ENCODE measurements around the gene HEXA. TPM values are rescaled to one million over a fixed set of nuclear protein-coding genes. Genes with fewer than 3 reads are reported as not detected.

The HEXA gene
- total and polyA plus RNA-seq, 2 of the 8 experiments (the other 6 are each of a cell fraction or from before 2014, with no cell fraction given) = 52.5 to 73.7 TPM

DNA sequence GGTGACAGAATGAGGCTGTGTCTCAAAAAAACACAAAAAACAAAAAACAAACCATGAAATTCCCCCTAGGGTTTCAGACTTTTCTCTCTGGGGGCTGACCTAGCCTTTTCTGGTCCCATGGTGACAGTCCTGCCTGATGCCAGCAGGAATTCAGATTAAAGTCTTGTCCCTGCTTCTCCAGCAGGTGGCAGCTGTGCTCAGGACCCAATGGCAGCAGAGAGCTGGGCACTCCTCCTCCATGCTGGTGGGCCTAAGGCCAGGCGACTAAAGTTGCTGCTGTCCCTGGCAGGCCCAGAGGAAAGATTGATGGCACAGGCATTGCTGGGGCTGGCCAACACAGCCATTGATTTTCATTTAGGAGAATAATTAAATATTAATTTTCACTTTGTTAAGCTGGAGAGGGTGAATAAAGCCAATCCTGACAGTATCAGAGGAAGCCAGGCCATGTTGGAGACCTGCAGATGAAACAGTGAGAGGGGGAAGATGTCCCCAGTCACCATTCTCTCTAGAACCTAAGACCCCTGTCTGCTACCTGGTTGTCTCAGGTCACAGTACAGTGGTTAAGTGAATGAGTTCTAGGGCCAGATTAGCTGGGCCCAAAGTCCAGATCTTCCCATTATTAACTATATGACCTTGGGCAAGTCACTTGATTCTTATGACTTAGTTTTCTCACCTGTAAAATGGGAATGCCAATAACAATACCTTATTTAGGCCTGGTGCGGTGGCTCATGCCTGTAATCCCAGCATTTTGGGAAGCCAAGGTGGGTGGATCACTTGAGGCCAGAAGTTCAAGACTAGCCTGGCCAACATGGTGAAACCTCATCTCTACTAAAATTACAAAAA is 63.0 kb downstream of the HEXA start (continued):
- no peak for TF ChIP-seq POU5F1 (IDR thresholded peaks at IDR 0.05; ENCODE audit: low read depth, low read length)
- no peak for TF ChIP-seq EZH2 (IDR thresholded peaks at IDR 0.05; ENCODE audit: low read depth, low read length, severe bottlenecking)
- TF ChIP-seq CBX8 (IDR thresholded peaks at IDR 0.05; ENCODE audit: borderline replicate concordance, low read depth, low read length) = no peak
- no peak for TF ChIP-seq CREB1 (IDR thresholded peaks at IDR 0.05)
- no peak for TF ChIP-seq JUND (IDR thresholded peaks at IDR 0.05; ENCODE audit: low read length)
- TF ChIP-seq POLR2A (IDR thresholded peaks at IDR 0.05; ENCODE audit: control extremely low read depth in 1 of 2, low read depth in 2 of 2, low read length in 2 of 2) = no peak
- TF ChIP-seq SP4 (IDR thresholded peaks at IDR 0.05; ENCODE audit: low read length) = no peak
- peak; percentile 91 to 92 (median 91) for TF ChIP-seq CTCF (IDR thresholded peaks at IDR 0.05; ENCODE audit: control extremely low read depth in 1 of 3, insufficient read depth in 1 of 3, low read depth in 1 of 3, low read length in 3 of 3)
- TF ChIP-seq RNF2 (IDR thresholded peaks at IDR 0.05; ENCODE audit: borderline replicate concordance, low read depth, low read length, missing control alignments, poor library complexity, severe bottlenecking) = no peak
- TF ChIP-seq, protein P1, sequence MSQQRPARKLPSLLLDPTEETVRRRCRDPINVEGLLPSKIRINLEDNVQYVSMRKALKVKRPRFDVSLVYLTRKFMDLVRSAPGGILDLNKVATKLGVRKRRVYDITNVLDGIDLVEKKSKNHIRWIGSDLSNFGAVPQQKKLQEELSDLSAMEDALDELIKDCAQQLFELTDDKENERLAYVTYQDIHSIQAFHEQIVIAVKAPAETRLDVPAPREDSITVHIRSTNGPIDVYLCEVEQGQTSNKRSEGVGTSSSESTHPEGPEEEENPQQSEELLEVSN (IDR thresholded peaks at IDR 0.05) = no peak
- TF ChIP-seq KDM1A (IDR thresholded peaks at IDR 0.05; ENCODE audit: borderline replicate concordance, low read length) = no peak
- TF ChIP-seq RAD21 (IDR thresholded peaks at IDR 0.05 in 1 of 2, conservative IDR thresholded peaks at IDR 0.05 in 1 of 2; ENCODE audit: low read depth in 2 of 2, low read length in 2 of 2) = peak; percentile 83 to 89
- no peak for TF ChIP-seq BCL11A (IDR thresholded peaks at IDR 0.05; ENCODE audit: low read depth in 2 of 2, low read length in 2 of 2)
